Stimulated activated CD8-positive, alpha-beta memory T cell treated with anti-CD3 and anti-CD28 coated beads, Interleukin-7, amount 100 ng/mL, for 48 hours (primary cell): ENCODE measurements around the gene GDPD5.
A peak's percentile ranks its signal among the peaks of the same experiment; 100 is the strongest.

Source experiments
- DNase-seq, 2 donors: peaks; one replicate each; pipeline ENCODE4 v3.0.0-alpha.2; 2020; ENCODE audit warnings: low read depth in 1 of 2; ENCODE audit errors: extremely low read depth in 1 of 2

Gene GDPD5

DNA sequence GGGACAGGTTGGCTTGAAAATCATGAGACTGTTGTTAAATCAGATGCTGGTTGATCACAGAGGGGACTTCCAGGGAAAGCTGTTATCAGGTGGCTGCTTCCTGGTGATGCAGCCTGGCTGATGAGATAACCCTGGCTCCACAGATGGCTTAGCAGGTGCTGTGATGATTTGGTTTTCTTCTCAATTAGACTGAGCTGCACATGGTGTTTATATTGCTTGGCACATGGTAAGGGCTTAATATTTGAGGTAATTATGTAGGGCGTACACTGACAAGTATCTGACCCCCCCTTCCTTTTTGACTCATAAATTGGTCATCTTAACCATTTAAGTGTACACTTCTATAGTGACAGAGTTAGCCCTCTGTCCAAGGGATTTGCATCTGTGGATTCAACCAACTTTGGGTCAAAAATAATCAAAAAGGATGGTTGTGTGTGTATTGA is 119.4 kb downstream of the GDPD5 start:
- no peak for DNase-seq

- DNase-seq = no peak
Measured at GRCh38 chr11:75403983-75404658, 121.6 kb downstream of the GDPD5 start.

DNA sequence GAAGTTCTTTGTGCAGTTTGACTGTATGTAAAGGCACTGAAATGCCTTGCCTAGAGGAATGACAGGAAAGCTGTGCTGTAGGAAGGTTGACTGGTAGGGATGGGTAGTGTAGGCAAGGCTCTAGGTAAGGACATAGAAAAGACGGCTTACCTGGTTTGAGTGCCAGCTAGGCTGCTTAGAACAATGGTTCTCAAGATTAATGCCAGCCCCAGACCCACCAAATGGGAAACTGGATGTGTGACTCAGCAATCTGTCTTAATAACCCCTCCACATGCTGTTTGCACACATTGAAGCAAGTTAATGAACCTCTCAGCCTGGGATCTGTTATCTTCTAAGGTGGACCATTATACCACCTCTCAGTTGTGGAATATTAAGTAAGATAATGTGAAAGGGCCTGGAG is 122.7 kb downstream of the GDPD5 start:
- DNase-seq = no peak

DNA sequence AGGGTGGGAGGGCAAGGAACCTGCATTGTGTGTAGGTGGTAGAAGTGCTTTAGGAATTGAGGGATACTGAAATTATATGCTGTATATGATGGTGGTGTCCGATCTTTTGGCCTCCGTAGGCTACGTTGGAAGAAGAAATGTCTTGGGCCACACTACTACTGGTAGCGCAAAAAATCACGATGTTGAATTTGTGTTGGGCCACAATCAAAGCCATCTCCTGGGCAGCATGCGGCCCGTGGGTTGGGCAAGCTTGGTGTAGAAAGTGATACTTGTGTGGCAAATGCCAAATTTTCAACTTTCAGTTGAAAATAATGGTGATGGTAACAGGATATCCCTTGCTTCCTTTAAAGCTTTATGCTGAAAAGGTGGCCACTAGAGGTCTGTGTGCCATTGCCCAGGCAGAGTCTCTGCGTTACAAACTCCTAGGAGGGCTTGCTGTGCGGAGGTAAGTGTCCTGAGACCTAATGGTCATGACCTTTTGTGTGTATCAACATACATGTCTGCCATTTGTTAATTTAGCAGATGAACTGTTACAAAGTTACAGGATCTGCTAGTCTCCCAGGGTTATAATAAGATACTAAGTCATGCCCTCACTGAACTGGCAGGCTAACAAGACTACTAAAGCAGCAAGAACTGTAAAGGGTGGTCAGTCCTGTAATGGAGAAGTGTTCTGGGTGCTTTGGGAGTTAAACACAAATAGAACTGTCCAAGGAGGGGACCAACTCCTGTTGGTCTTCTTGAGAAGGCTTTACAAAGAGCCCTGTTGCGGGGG is 123.6 kb downstream of the GDPD5 start:
- DNase-seq = no peak

- no peak for DNase-seq
Measured at GRCh38 chr11:75400146-75400865, 125.4 kb downstream of the GDPD5 start.

GRCh38 chr11:75399344-75400145 is 126.2 kb downstream of the GDPD5 start, which contains the start of gene RPS3:
Gene RPS3 (plus strand): TSS chr11:75399518. CDS start chr11:75399548, 30 bp downstream.
- DNase-seq = peak; percentile 71 to 84

- no peak for DNase-seq
Measured at GRCh38 chr11:75398906-75399305, 126.8 kb downstream of the GDPD5 start.

GRCh38 chr11:75394085-75394840 is 131.5 kb downstream of the GDPD5 start:
- no peak for DNase-seq

GRCh38 chr11:75389925-75390324 is 135.8 kb downstream of the GDPD5 start:
- no peak for DNase-seq

GRCh38 chr11:75389276-75389605 is 136.5 kb downstream of the GDPD5 start:
- no peak for DNase-seq

DNA sequence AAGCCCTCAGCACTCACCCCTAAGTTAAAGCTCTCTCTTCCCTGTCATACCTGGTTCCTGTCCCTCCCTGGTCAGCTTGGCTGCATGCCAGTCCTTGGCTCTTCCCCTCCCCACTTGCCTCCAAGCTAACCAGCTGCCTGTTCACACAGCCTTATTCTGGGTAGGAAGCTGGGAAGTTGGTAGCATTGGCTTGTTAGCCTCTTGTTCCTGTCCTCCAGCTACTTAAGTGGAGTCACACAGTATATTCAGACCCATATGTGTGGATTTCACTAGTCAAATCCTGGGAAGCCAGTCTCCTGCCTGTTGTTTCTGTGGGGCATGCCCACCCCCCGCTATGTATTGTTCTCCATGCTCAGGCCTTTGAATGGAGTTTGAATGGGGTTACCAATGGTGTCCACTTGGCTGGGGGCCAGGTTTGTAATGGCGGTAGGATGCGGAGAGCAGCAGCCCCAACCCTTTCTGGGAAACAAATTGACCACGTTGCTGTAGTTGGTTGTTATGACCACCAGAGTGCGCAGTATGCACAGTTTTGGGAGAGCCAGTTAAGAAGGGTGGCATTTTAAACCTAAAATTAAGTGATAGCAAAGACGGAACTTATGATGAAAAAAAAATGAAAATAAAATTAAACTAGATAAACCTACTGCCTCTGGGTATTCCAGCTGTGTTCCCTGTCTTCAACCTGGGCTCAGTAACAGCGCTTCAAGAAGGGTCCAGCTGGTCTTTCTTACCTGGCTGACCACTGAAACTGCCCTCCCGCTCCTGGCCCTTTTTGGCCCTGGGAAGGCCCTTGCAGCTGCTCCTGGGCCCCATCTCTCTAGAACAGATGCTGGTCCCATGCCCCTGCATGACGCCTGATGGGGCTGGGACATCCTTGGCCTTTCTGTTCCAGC is 137.1 kb downstream of the GDPD5 start:
- peak; percentile 27 to 43 for DNase-seq

DNA sequence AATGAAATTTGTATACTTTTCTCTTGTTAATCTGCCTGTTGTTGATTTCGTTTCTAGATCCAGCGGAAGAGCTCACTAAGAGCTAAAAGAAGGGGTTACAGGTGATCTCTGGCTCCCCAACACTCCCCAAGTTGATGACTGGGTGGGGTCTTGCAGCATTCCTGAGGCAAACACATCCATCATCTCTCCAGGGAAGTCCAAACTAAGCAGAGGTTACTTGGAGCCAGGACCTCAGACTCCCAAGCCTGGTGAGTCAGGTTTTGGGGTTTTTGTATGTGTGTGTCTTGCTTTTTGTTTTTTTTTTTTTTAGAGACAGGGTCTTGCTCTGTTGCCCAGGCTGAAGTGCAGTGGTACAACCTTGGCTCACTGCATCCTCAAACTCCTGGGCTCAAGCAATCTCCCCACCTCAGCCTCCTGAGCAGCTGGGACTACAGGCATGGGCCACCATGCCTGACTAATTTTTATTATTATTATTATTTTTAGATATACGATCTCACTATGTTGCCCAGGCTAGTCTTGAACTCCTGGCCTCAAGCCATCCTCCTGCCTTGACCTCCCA is 137.9 kb downstream of the GDPD5 start:
- DNase-seq = no peak

DNA sequence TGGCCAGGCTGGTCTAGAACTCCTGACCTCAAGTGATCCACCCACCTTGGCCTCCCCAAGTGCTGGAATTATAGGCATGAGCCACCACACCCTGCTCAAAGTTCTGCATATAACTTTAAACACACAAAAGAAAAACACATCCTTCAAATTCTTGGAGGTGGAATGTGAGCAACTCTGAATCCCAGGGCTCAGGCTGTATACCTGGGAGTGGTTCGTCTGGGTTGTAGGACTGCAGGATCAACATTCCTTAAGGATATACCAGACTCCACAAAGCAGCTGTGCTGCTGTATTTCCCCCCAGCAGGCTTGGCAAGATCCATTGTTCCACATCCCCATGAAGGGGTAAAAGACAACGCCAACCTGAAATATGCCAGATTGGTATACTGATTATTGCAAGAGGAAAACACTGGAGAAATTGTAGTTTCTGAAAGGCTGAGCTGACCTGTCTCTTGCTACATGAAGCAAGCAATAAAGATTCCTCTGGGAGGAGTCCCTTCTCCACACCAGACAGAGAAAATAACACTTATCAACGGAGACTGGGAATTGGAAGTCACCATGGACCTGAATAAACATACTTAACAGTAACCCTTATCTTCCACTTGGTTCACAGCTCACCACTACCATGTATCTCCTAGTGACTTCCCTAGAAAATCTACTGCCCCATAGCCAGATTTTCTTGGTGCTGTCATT is 138.7 kb downstream of the GDPD5 start:
- no peak for DNase-seq
